Spleen (tissue), 7 donors: ENCODE data around the gene RAP1GAP.

Experiments
- CTCF ChIP-seq, 11 experiments: fragments of 200-600 bp in 7 of 11; fragments of 450-650 bp in 4 of 11; sonication (generic) in 4 of 11; IDR thresholded peaks in 8 of 11; conservative IDR thresholded peaks in 3 of 11; 1 replicate in 7 of 11; 2 replicates in 4 of 11; pipeline versions ENCODE4 v1.4.0 to v1.8.0; 2016 to 2021; ENCODE audit warnings: antibody characterized with exemption in 11 of 11, inconsistent platforms in 4 of 11, mild to moderate bottlenecking in 1 of 11
- POLR2A ChIP-seq, 3 donors: fragments of 450-650 bp; IDR thresholded peaks; one replicate each; pipeline ENCODE4 v1.5.1; 2017; ENCODE audit warnings: antibody characterized with exemption in 3 of 3, mild to moderate bottlenecking in 1 of 3
- POLR2AphosphoS5 ChIP-seq, 3 donors: sonication (generic); formaldehyde crosslinking; IDR thresholded peaks; one replicate each; pipeline ENCODE4 v1.5.1; 2017; ENCODE audit warnings: antibody characterized with exemption in 3 of 3
- donor health status: DM: no; HTN: no; CAD: no; lungs with moderate emphysema.
- donor health status: DM: no; HTN: no; CAD: no.
- donor health status: DM: no; HTN: no; CAD: no.

GRCh38 chr1:21655748-21656147, 13.4 kb downstream of the RAP1GAP start:
- no peak for TF ChIP-seq CTCF (IDR thresholded peaks at IDR 0.05 in 8 of 11, conservative IDR thresholded peaks at IDR 0.05 in 3 of 11)
- TF ChIP-seq POLR2A (IDR thresholded peaks at IDR 0.05) = no peak
- no peak for TF ChIP-seq POLR2AphosphoS5 (IDR thresholded peaks at IDR 0.05)
